ENCODE measurements around the gene CALN1. TPM values are rescaled to one million over a fixed set of nuclear protein-coding genes. Genes with fewer than 3 reads are reported as not detected.

CALN1 gene
- polyA plus RNA-seq, 1 donor (not counting 4 experiments of a cell fraction or from before 2014, with no cell fraction given), result not detected

DNA sequence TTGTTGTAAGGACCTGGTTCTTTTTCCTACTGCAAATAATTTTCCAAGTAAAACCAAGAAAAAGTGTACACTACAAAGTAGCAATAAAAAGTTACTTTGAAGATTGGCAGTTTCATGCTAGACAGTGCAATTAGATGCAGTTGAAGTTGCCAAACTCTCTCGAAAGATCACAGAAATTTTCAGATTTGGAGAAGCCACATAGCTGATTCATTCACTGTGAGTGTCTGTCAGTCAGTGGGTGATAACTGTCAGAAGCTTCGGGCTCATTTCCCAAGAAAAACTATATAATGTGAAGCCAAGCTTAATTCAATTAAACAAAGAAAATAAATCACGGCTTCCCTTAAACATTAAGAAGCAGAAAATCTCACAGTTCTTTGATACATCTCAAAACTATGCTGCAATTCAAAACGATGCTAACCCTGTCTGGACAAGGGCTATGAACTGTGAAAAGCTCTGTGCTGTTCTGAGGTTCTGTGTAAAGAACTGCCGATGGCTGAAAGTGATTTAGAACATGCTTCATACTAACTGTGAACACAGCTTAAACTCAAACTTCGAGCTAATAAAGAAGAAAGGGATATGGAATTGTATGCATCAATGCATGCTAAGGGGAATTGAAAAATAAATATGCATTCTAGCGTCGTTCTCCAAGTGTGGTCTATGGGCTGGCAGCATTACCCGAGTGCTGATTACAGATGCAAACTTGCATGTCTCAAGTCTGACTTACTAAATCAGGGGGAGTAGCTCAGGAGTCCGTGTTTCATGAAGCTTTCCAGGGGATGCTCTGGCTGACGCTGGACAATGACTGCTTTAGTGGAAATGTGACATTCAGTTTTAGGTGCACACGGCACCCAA, 557.4 kb downstream of the CALN1 start:
- Histone ChIP-seq H3K4me3 (ENCODE audit: control insufficient read depth in 2 of 3, extremely low read depth in 1 of 3, insufficient read depth in 2 of 3, low read depth in 1 of 3, low read length in 3 of 3) (no peak overlapping the region), H3K9me1 (ENCODE audit: control insufficient read depth, extremely low read depth, insufficient read depth, low read length) (no peaks in the 10 kb centered on the region), H3K9me3 (ENCODE audit: control insufficient read depth, low read depth, low read length) (no peaks in the 10 kb centered on the region), H3K4me1 (ENCODE audit: control insufficient read depth, extremely low read depth, insufficient read depth, low read length) (no peaks in the 10 kb centered on the region), H2AFZ (ENCODE audit: control insufficient read depth, low read length) (no peak overlapping the region), H3K36me3 (ENCODE audit: control insufficient read depth in 2 of 2, extremely low read depth in 1 of 2, insufficient read depth in 2 of 2, low read length in 2 of 2) (no peaks in the 10 kb centered on the region), H3K9ac (ENCODE audit: control insufficient read depth, extremely low read depth, insufficient read depth, low read length) (no peak overlapping the region), H3K27me3 (ENCODE audit: control insufficient read depth, extremely low read depth, insufficient read depth, low read length) (no peaks in the 10 kb centered on the region), H3K4me2 (ENCODE audit: control insufficient read depth, extremely low read depth, insufficient read depth, low read depth, low read length) (no peak overlapping the region), H4K20me1 (ENCODE audit: control insufficient read depth, extremely low read depth, insufficient read depth, low read length) (no peaks in the 10 kb centered on the region), H3K27ac (ENCODE audit: control insufficient read depth, insufficient read depth, low read length) (no peak overlapping the region), H3K79me2 (ENCODE audit: control insufficient read depth, insufficient read depth, low read length) (no peaks in the 10 kb centered on the region)
- no peak for TF ChIP-seq EZH2 (IDR thresholded peaks at IDR 0.05; ENCODE audit: low read length)
- no peak for TF ChIP-seq CTCF (optimal IDR thresholded peaks at IDR 0.05 in 1 of 3, IDR thresholded peaks at IDR 0.05 in 1 of 3, conservative IDR thresholded peaks at IDR 0.05 in 1 of 3; ENCODE audit: extremely low read depth in 1 of 3, insufficient read depth in 2 of 3, low read length in 3 of 3)
- FAIRE-seq (no peak), DNase-seq (ENCODE audit: low read depth, low spot score) (no peak)
- dilution Hi-C loops (cut with MboI; ENCODE audit: extremely low pct_ligation_motif_present, low sequenced_read_pairs), result no loop called here

DNA sequence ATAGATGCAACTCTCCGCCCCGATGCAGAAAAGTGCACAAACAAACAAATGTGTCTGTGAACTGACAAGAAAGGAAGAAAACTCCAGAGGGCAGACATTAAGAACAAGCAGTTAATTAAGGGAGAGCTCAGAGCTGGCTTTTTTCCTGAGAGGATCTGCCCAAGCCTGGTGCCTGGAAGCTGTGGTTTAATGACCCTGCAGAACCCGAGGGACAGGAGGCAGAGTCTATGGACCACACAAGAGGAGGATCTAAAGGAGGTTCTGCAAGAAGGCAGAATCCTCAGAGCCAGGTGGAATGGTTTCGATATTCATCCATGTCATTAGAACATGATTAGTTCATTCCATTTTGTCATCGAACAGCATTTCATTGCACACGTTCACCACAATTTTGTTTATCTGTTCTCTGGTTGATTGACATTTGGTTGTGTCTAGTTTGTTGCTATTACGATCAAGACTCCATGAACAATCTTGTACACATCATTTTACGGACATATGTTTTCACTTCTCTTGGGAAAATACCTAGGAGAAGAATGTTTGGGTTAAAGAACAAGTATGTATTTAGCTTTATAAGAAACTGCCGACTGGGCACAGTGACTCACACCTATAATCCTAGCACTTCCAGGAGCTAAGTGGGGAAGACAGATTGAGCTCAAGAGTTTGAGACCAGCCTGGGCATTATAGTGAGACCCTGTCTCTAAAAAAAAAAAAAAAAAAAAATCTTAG, 560.2 kb downstream of the CALN1 start:
- no peak for DNase-seq (ENCODE audit: low read depth, low spot score)
- H3K4me1 ChIP-seq (ENCODE audit: control insufficient read depth, extremely low read depth, insufficient read depth, low read length), result no peaks in the 10 kb centered on the region

More for the DNA sequence above, 560.2 kb downstream of the CALN1 start:
- no peak overlapping the region for H3K4me3 ChIP-seq (ENCODE audit: control insufficient read depth in 2 of 3, extremely low read depth in 1 of 3, insufficient read depth in 2 of 3, low read depth in 1 of 3, low read length in 3 of 3)
- H3K4me2 ChIP-seq (ENCODE audit: control insufficient read depth, extremely low read depth, insufficient read depth, low read depth, low read length), result no peak overlapping the region
- dilution Hi-C loops (cut with MboI; ENCODE audit: extremely low pct_ligation_motif_present, low sequenced_read_pairs), result no loop called here
- H3K36me3 ChIP-seq (ENCODE audit: control insufficient read depth in 2 of 2, extremely low read depth in 1 of 2, insufficient read depth in 2 of 2, low read length in 2 of 2), result no peaks in the 10 kb centered on the region
- no peak for FAIRE-seq
- no peak overlapping the region for H3K9ac ChIP-seq (ENCODE audit: control insufficient read depth, extremely low read depth, insufficient read depth, low read length)
- no peaks in the 10 kb centered on the region for H4K20me1 ChIP-seq (ENCODE audit: control insufficient read depth, extremely low read depth, insufficient read depth, low read length)
- no peaks in the 10 kb centered on the region for H3K27me3 ChIP-seq (ENCODE audit: control insufficient read depth, extremely low read depth, insufficient read depth, low read length)
- no peaks in the 10 kb centered on the region for H3K9me1 ChIP-seq (ENCODE audit: control insufficient read depth, extremely low read depth, insufficient read depth, low read length)
- TF ChIP-seq CTCF (optimal IDR thresholded peaks at IDR 0.05 in 1 of 3, IDR thresholded peaks at IDR 0.05 in 1 of 3, conservative IDR thresholded peaks at IDR 0.05 in 1 of 3; ENCODE audit: extremely low read depth in 1 of 3, insufficient read depth in 2 of 3, low read length in 3 of 3), result no peak
- no peak overlapping the region for H2AFZ ChIP-seq (ENCODE audit: control insufficient read depth, low read length)
- H3K79me2 ChIP-seq (ENCODE audit: control insufficient read depth, insufficient read depth, low read length), result no peaks in the 10 kb centered on the region
- no peak overlapping the region for H3K27ac ChIP-seq (ENCODE audit: control insufficient read depth, insufficient read depth, low read length)
- H3K9me3 ChIP-seq (ENCODE audit: control insufficient read depth, low read depth, low read length), result no peaks in the 10 kb centered on the region
